A549 (cell line): Measurements from ENCODE around the gene UBQLN4.

Experiments
- BHLHE40 ChIP-seq: IDR thresholded peaks from 2 replicates; pipeline ENCODE4 v1.6.1; 2012; ENCODE audit warnings: low read depth, low read length, inconsistent platforms
- CEBPB ChIP-seq, 2 experiments: fragments of >200 bp in 1 of 2; sonication (Bioruptor Twin) in 1 of 2; formaldehyde crosslinking in 1 of 2; IDR thresholded peaks; 2 replicates each; pipeline ENCODE4 v1.6.1; 2012 to 2016
- EP300 ChIP-seq, 2 experiments: fragments of >200 bp; sonication (Bioruptor Twin); formaldehyde crosslinking; IDR thresholded peaks; 2 replicates in 1 of 2; 3 replicates in 1 of 2; pipeline ENCODE4 v1.6.1; 2016 to 2017
- ESRRA ChIP-seq: fragments of 150-350 bp; IDR thresholded peaks from 2 replicates; pipeline ENCODE4 v1.6.1; 2014; ENCODE audit warnings: mild to moderate bottlenecking, low read length, borderline replicate concordance
- PHF8 ChIP-seq: fragments of 200-600 bp; sonication (generic); IDR thresholded peaks from 2 replicates; pipeline ENCODE4 v1.6.1; 2016; ENCODE audit warnings: low read depth, mild to moderate bottlenecking, antibody characterized with exemption, moderate library complexity, borderline replicate concordance
- POLR2A ChIP-seq: IDR thresholded peaks from 2 replicates; pipeline ENCODE4 v1.6.1; 2012; ENCODE audit warnings: mild to moderate bottlenecking, low read length
- POLR2AphosphoS2 ChIP-seq: conservative IDR thresholded peaks from 2 replicates; pipeline ENCODE4 v1.6.1; 2012; ENCODE audit warnings: low read length, improper control_type of control experiment, inconsistent platforms
- RCOR1 ChIP-seq: fragments of 150-350 bp; IDR thresholded peaks from 2 replicates; pipeline ENCODE4 v1.6.1; 2014; ENCODE audit warnings: antibody characterized with exemption, low read length, low read depth
- SMC3 ChIP-seq: fragments of >200 bp; sonication (Bioruptor Twin); formaldehyde crosslinking; IDR thresholded peaks from 3 replicates; pipeline ENCODE4 v1.6.1; 2018; ENCODE audit warnings: inconsistent platforms
- TP53 ChIP-seq: fragments of 250-450 bp; sonication (Bioruptor Pico); IDR thresholded peaks from 2 replicates; pipeline ENCODE4 v1.5.0; 2021; ENCODE audit warnings: mild to moderate bottlenecking, moderate library complexity
- TF ChIP-seq, protein P1 (sequence below): IDR thresholded peaks from 2 replicates; pipeline ENCODE4 v1.6.1; 2012
- TF ChIP-seq, protein P2 (sequence below): fragments of >200 bp; sonication (Bioruptor Twin); formaldehyde crosslinking; IDR thresholded peaks from 3 replicates; pipeline ENCODE4 v1.5.1; 2016
- TF ChIP-seq, protein P3 (sequence below): fragments of >200 bp; sonication (Bioruptor Twin); formaldehyde crosslinking; IDR thresholded peaks from 3 replicates; pipeline ENCODE4 v1.6.1; 2016
- TF ChIP-seq, protein P4 (sequence below): fragments of 250-450 bp; sonication (Bioruptor Pico); IDR thresholded peaks from 2 replicates; pipeline ENCODE4 v1.5.0; 2021; ENCODE audit warnings: mild to moderate bottlenecking, moderate library complexity, borderline replicate concordance

DNA sequence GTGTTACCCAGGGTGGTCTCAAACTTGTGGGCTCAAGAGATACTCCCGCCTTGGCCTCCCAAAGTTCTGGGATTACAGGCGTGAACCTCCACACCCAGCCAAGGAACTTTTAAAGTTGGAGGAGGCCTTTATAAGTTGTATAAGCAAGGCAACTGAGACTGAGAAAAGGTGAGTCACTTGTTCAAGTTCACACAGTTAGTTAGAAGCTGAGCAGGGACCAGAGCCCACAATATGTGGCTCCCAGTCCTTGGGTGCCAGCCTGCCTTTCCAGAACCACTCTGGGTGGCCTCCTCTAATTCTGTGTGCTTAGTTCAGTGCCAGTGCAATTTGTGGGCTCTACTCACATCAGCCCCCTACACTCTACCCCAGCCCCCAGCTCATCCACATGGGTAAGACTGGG is 11.0 kb upstream of the UBQLN4 start:
- TF ChIP-seq, protein P1, sequence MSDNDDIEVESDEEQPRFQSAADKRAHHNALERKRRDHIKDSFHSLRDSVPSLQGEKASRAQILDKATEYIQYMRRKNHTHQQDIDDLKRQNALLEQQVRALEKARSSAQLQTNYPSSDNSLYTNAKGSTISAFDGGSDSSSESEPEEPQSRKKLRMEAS = no peak
- TF ChIP-seq POLR2A (no peak), EP300 (IDR thresholded peaks at IDR 0.05) (no peak), ESRRA (no peak), RCOR1 (no peak), POLR2AphosphoS2 (no peak), PHF8 (no peak), BHLHE40 (no peak), TP53 (CRISPR knock-in tag) (no peak), SMC3 (no peak), CEBPB (IDR thresholded peaks at IDR 0.05) (no peak)
- TF ChIP-seq, protein P2, sequence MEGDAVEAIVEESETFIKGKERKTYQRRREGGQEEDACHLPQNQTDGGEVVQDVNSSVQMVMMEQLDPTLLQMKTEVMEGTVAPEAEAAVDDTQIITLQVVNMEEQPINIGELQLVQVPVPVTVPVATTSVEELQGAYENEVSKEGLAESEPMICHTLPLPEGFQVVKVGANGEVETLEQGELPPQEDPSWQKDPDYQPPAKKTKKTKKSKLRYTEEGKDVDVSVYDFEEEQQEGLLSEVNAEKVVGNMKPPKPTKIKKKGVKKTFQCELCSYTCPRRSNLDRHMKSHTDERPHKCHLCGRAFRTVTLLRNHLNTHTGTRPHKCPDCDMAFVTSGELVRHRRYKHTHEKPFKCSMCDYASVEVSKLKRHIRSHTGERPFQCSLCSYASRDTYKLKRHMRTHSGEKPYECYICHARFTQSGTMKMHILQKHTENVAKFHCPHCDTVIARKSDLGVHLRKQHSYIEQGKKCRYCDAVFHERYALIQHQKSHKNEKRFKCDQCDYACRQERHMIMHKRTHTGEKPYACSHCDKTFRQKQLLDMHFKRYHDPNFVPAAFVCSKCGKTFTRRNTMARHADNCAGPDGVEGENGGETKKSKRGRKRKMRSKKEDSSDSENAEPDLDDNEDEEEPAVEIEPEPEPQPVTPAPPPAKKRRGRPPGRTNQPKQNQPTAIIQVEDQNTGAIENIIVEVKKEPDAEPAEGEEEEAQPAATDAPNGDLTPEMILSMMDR = no peak
- TF ChIP-seq, protein P3, sequence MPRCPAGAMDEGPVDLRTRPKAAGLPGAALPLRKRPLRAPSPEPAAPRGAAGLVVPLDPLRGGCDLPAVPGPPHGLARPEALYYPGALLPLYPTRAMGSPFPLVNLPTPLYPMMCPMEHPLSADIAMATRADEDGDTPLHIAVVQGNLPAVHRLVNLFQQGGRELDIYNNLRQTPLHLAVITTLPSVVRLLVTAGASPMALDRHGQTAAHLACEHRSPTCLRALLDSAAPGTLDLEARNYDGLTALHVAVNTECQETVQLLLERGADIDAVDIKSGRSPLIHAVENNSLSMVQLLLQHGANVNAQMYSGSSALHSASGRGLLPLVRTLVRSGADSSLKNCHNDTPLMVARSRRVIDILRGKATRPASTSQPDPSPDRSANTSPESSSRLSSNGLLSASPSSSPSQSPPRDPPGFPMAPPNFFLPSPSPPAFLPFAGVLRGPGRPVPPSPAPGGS = no peak
- TF ChIP-seq, protein P4, sequence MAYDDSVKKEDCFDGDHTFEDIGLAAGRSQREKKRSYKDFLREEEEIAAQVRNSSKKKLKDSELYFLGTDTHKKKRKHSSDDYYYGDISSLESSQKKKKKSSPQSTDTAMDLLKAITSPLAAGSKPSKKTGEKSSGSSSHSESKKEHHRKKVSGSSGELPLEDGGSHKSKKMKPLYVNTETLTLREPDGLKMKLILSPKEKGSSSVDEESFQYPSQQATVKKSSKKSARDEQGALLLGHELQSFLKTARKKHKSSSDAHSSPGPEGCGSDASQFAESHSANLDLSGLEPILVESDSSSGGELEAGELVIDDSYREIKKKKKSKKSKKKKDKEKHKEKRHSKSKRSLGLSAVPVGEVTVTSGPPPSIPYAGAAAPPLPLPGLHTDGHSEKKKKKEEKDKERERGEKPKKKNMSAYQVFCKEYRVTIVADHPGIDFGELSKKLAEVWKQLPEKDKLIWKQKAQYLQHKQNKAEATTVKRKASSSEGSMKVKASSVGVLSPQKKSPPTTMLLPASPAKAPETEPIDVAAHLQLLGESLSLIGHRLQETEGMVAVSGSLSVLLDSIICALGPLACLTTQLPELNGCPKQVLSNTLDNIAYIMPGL = no peak
